GM13977 (cell line): ENCODE data around the gene GALNT18.

Experiments
- DNase-seq: peaks from one replicate; pipeline ENCODE4 v3.0.0; 2012; ENCODE audit warnings: low spot score
- CTCF ChIP-seq: IDR thresholded peaks from 2 replicates; pipeline ENCODE4 v1.5.1; 2012; ENCODE audit warnings: mild to moderate bottlenecking, control low read depth; ENCODE audit not compliant: insufficient read depth; ENCODE audit errors: extremely low read depth, missing control alignments
- in situ Hi-C: fragments of 300-500 bp; cut with MboI; formaldehyde crosslinking; loops from one replicate; pipeline ENCODE4 v1.12.0; 2022; ENCODE audit warnings: low sequenced_read_pairs, low pct_unique_long_range_greater_than_20kb, mixed read lengths, inconsistent platforms; ENCODE audit not compliant: unreplicated experiment

Gene GALNT18

DNA sequence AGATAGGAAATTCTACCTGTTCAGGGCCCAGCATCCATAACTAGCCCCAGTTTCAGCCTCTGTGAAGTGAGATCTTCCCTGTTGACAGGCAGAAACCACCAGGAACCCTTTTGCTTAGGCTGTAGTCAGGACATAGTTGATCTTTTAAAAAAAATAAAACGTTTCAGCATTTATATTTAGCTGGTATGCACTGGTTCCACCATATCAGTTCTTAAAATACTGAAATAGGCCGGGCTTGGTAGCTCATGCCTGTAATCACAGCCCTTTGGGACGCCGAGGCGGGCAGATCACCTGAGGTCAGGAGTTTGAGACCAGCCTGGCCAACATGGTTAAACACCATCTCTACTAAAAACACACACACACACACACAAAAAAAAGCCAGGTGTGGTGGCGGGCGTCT lies 35.3 kb downstream of the GALNT18 start:
- in situ Hi-C loops, result no loop called here

GRCh38 chr11:11584937-11585336 lies 36.9 kb downstream of the GALNT18 start:
- no peak for DNase-seq
- in situ Hi-C loops, result no loop called here
- TF ChIP-seq CTCF, result no peak

More for the DNA sequence above, 35.3 kb downstream of the GALNT18 start:
- DNase-seq, result no peak
- no peak for TF ChIP-seq CTCF

DNA sequence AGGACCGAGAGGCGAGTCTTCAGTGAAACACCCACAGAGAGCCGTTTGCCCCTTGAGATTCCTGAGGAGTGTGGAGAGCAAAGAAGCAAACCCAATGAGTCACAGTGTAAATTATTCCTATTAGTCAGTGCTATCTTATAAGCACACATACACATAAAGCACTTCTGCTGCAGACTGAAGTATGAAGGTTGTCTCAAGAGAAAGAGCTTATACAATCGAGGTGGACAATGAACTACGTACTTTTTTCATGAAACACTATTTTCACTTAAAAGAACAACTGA lies 37.3 kb downstream of the GALNT18 start:
- in situ Hi-C loops, result no loop called here
- no peak for DNase-seq
- no peak for TF ChIP-seq CTCF

- no peak for TF ChIP-seq CTCF
- in situ Hi-C loops, result no loop called here
Measured at GRCh38 chr11:11583801-11584529, 37.8 kb downstream of the GALNT18 start.

DNA sequence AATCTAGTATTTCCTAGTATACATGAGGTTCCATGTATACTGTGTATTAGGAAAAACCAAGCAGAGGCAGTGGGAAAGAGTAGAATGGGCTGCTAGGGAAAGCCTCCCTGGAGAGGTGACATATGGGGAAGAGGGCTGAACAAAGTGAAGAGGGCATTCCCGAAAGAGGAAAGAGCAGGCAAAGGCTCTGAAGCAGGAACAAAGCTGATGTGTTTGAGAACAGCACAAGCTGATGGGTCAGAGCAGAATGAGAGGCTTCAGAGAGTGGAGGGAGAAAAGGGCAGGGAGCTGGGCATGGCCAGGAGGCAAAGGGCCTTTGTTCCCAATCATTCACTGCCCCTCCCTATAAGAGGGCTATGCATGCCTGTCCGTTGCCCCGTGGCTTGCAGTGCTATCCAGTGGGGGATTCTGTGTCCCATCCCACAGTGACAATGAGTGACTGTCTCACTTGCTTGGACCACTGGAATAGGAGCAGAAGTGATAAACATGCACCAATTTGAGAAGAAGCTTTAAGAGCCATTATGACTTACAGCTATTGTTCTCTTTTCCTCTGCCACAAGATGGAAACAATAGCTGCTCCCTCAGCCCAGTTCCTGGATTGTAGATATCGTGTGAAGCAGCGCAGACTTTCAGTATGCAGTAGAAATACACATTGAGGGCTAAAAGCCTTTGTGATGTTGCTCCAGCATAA lies 39.6 kb downstream of the GALNT18 start:
- TF ChIP-seq CTCF, result no peak
- no peak for DNase-seq
- in situ Hi-C loops, result no loop called here

More at GRCh38 chr11:11583801-11584529, 37.8 kb downstream of the GALNT18 start:
- DNase-seq, result no peak

DNA sequence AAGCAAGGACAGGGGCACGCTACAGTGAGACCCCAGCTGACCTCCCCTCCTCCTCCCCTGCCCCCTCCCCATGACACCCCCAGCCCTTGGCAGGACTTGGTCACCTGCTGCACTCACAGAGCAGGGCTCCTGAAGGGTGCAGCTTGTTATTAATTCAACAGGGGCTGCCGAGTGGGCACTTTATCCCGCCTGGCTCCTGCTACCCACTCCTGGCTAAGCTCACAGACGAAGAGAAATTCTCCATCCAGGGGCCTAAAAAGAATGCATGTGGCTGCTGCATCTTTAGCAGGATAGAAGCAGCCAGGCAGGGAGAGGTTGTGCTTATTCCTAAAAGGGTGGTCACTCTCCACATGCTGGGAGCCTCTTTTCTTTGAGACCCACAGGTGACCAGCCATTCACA lies 40.3 kb downstream of the GALNT18 start:
- TF ChIP-seq CTCF, result no peak
- DNase-seq, result no peak
- in situ Hi-C loops, result no loop called here
